Sigmoid colon (tissue), 4 donors: ENCODE data around the gene FKTN.

Experiments used
- CTCF ChIP-seq, 4 experiments: fragments of 450-650 bp in 3 of 4; fragments of 200-600 bp in 1 of 4; IDR thresholded peaks; one replicate each; pipeline ENCODE4 v1.5.1; 2016 to 2019; ENCODE audit warnings: antibody characterized with exemption in 4 of 4, mild to moderate bottlenecking in 3 of 4, moderate library complexity in 2 of 4
- POLR2A ChIP-seq, 2 donors: fragments of 450-650 bp; IDR thresholded peaks; one replicate each; pipeline ENCODE4 v1.6.1; 2016; ENCODE audit warnings: antibody characterized with exemption in 2 of 2, mild to moderate bottlenecking in 2 of 2, moderate library complexity in 2 of 2
- POLR2AphosphoS5 ChIP-seq, 4 donors: sonication (generic); formaldehyde crosslinking; IDR thresholded peaks; one replicate each; pipeline ENCODE4 v1.6.1; 2017; ENCODE audit warnings: antibody characterized with exemption in 4 of 4

- TF ChIP-seq CTCF (IDR thresholded peaks at IDR 0.05) (no peak), POLR2AphosphoS5 (IDR thresholded peaks at IDR 0.05) (no peak), POLR2A (IDR thresholded peaks at IDR 0.05) (no peak)
Observed at GRCh38 chr9:105572455-105572854, 14.5 kb downstream of the FKTN start.
